Lung (tissue), 12 donors: ENCODE measurements around the gene KIFC3. TPM values are rescaled to one million over a fixed set of nuclear protein-coding genes. Genes with fewer than 3 reads are reported as not detected.

Experiments
- ATAC-seq: fragments of 200-7000 bp; cut with Tn5 transposase; one replicate; pipeline ENCODE4 v1.9.1; 2020; ENCODE audit warnings: moderate number of reproducible peaks; ENCODE audit not compliant: insufficient read depth, low FRiP score
- DNase-seq, 3 donors: peaks; one replicate each; pipeline ENCODE4 v3.0.0-alpha.2; 2013 to 2017
- H3K27ac ChIP-seq, 2 donors: one replicate each; pipeline ENCODE4 v1.5.1; 2013; ENCODE audit warnings: mild to moderate bottlenecking in 2 of 2, moderate library complexity in 2 of 2, control low read depth in 1 of 2, inconsistent platforms in 1 of 2, low read depth in 1 of 2, low read length in 1 of 2
- H3K27me3 ChIP-seq, 3 donors: one replicate each; pipeline ENCODE4 v1.5.1; 2013; ENCODE audit warnings: low read length in 2 of 3; ENCODE audit not compliant: control insufficient read depth in 3 of 3, insufficient read depth in 3 of 3
- H3K36me3 ChIP-seq, 4 donors: one replicate each; pipeline ENCODE4 v1.5.1; 2013; ENCODE audit warnings: low read length in 4 of 4, mild to moderate bottlenecking in 1 of 4, moderate library complexity in 1 of 4; ENCODE audit not compliant: control insufficient read depth in 4 of 4, insufficient read depth in 4 of 4
- H3K4me1 ChIP-seq, 5 donors: one replicate each; pipeline ENCODE4 v1.5.1; 2013; ENCODE audit warnings: low read length in 5 of 5, mild to moderate bottlenecking in 2 of 5, moderate library complexity in 1 of 5; ENCODE audit not compliant: control insufficient read depth in 5 of 5, insufficient read depth in 5 of 5
- H3K4me3 ChIP-seq: one replicate; pipeline ENCODE4 v1.5.1; 2013; ENCODE audit warnings: mild to moderate bottlenecking, control low read depth, moderate library complexity
- H3K9ac ChIP-seq, 2 donors: one replicate each; pipeline ENCODE4 v1.5.1; 2013; ENCODE audit warnings: low read length in 2 of 2, control low read depth in 1 of 2; ENCODE audit not compliant: insufficient read depth in 1 of 2
- H3K9me3 ChIP-seq, 4 donors: one replicate each; pipeline ENCODE4 v1.5.1; 2013; ENCODE audit warnings: low read length in 3 of 4, mild to moderate bottlenecking in 1 of 4, moderate library complexity in 1 of 4; ENCODE audit not compliant: control insufficient read depth in 4 of 4, insufficient read depth in 3 of 4
- CTCF ChIP-seq: IDR thresholded peaks from 2 replicates; pipeline ENCODE4 v1.5.1; 2012; ENCODE audit warnings: mild to moderate bottlenecking; ENCODE audit errors: control extremely low read depth, extremely low read depth
- WGBS, 2 donors: extraction: QIAGEN DNeasy Blood & Tissue Kit; methylation state at CpG; one replicate each; pipeline ENCODE4 v1.1.7; 2013; 5-methylcytosine and 5-hydroxymethylcytosine counted together
- polyA plus RNA-seq, 2 donors: library from polyadenylated mRNA; stranded (reverse); fragments of 200-250 nt; gene quantifications; one replicate each; pipeline ENCODE4 v1.2.1, GENCODE V29; 2013
- total RNA-seq, 2 donors: library from RNA; depleted of rRNA in 1 of 2; stranded (reverse); fragments of >200 nt in 1 of 2; gene quantifications; one replicate each; pipeline ENCODE4 v1.2.1, GENCODE V29; 2014 to 2021
- donor health status: control.
- donor health status: control.
- donor health status: Bipolar disorder and iron deficiency.
- donor health status: healthy.
- donor health status: DM: yes; HTN: yes; CAD: no.

Gene KIFC3
- total and polyA plus RNA-seq, 4 donors: 65.9 to 137 (median 89.5) TPM

GRCh38 chr16:57726433-57726947 lies 75.8 kb downstream of the KIFC3 start:
- Histone ChIP-seq H3K27me3 (no peaks in the 10 kb centered on the region), H3K27ac (no peak overlapping the region), H3K9ac (no peak overlapping the region), H3K4me1 (no peaks in the 10 kb centered on the region), H3K4me3 (no peak overlapping the region), H3K36me3 (no peaks in the 10 kb centered on the region), H3K9me3 (no peaks in the 10 kb centered on the region)
- ATAC-seq: no peak
- DNase-seq: no peak
- no peak for TF ChIP-seq CTCF
- WGBS, 2 donors: 81 to 89% methylated on average over 7 of the region's 7 CpGs

DNA sequence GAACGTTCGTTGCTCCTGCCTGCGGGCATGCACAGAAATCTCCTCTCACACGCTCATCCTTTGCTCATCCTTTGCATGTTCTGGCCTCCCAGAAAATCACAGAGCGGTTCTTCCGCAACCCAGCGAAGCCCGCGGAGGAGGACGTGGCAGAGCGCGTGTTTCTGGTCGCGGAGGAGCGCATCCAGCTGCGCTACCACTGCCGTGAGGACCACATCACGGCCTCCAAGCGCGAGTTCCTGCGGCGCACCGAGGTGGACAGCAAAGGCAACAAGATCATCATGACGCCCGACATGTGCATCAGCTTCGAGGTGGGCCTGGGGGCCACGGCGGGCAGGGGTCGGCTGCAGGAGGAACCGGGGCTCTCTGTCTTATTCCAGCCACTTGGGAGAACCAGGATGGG lies 76.3 kb downstream of the KIFC3 start:
- no peak for TF ChIP-seq CTCF
- ATAC-seq (no peak), DNase-seq (no peak)
- Histone ChIP-seq H3K36me3 (no peaks in the 10 kb centered on the region), H3K4me3 (no peak overlapping the region), H3K4me1 (no peaks in the 10 kb centered on the region), H3K9ac (no peak overlapping the region), H3K27ac (no peak overlapping the region), H3K9me3 (no peaks in the 10 kb centered on the region), H3K27me3 (no peaks in the 10 kb centered on the region)
- 93 to 94% methylated on average over 30 of the region's 30 CpGs for WGBS, 2 donors

- H3K4me1 ChIP-seq: no peaks in the 10 kb centered on the region
- no peak for ATAC-seq
- no peaks in the 10 kb centered on the region for H3K27me3 ChIP-seq
- WGBS, 2 donors: 74 to 77% methylated on average over 5 of the region's 5 CpGs
- no peak overlapping the region for H3K9ac ChIP-seq
- no peak overlapping the region for H3K27ac ChIP-seq
- H3K36me3 ChIP-seq: no peaks in the 10 kb centered on the region
- H3K9me3 ChIP-seq: no peaks in the 10 kb centered on the region
- TF ChIP-seq CTCF: no peak
- no peak for DNase-seq
- no peak overlapping the region for H3K4me3 ChIP-seq
Measured at GRCh38 chr16:57725554-57725953, 76.7 kb downstream of the KIFC3 start.

GRCh38 chr16:57725151-57725550 lies 77.1 kb downstream of the KIFC3 start:
- H3K4me1 ChIP-seq: no peaks in the 10 kb centered on the region
- no peaks in the 10 kb centered on the region for H3K27me3 ChIP-seq
- no peaks in the 10 kb centered on the region for H3K36me3 ChIP-seq
- 46 to 59% methylated on average over 5 of the region's 5 CpGs for WGBS, 2 donors
- no peak overlapping the region for H3K27ac ChIP-seq
- ATAC-seq: no peak
- H3K9ac ChIP-seq: no peak overlapping the region
- H3K4me3 ChIP-seq: no peak overlapping the region
- TF ChIP-seq CTCF: no peak
- no peaks in the 10 kb centered on the region for H3K9me3 ChIP-seq
- no peak for DNase-seq
